GM23338 (cell line): ENCODE results near the gene ZGLP1. TPM values are rescaled to one million over a fixed set of nuclear protein-coding genes. Genes with fewer than 3 reads are reported as not detected.

Experiments
- ATAC-seq: fragments of 200-7000 bp; cut with Tn5 transposase; 3 replicates; pipeline ENCODE4 v1.9.1; 2020
- DNase-seq: peaks from one replicate; pipeline ENCODE4 v3.0.0-alpha.2; 2015; ENCODE audit warnings: low spot score
- H2AFZ ChIP-seq: fragments of 200-600 bp; sonication (generic); 2 replicates; pipeline ENCODE4 v1.8.0; 2016; ENCODE audit warnings: antibody characterized with exemption, mild to moderate bottlenecking, moderate library complexity
- H3F3A ChIP-seq: fragments of 200-600 bp; sonication (generic); replicated peaks from 2 replicates; pipeline ENCODE4 v1.8.0; 2017; ENCODE audit warnings: antibody characterized with exemption, mixed run types, low read depth
- H3K27ac ChIP-seq: fragments of 200-600 bp; sonication (generic); 2 replicates; pipeline ENCODE4 v1.6.1; 2016; ENCODE audit warnings: low read depth
- H3K27me3 ChIP-seq: fragments of 200-600 bp; sonication (generic); 2 replicates; pipeline ENCODE4 v1.8.0; 2016; ENCODE audit warnings: mild to moderate bottlenecking, mixed run types, moderate library complexity; ENCODE audit not compliant: insufficient read depth
- H3K36me3 ChIP-seq: fragments of 200-600 bp; sonication (generic); 2 replicates; pipeline ENCODE4 v1.8.0; 2016; ENCODE audit warnings: mild to moderate bottlenecking; ENCODE audit not compliant: insufficient read depth
- H3K4me1 ChIP-seq: fragments of 200-600 bp; sonication (generic); 2 replicates; pipeline ENCODE4 v1.8.0; 2016; ENCODE audit warnings: mild to moderate bottlenecking, moderate library complexity; ENCODE audit not compliant: insufficient read depth
- H3K4me2 ChIP-seq: fragments of 200-600 bp; sonication (generic); 2 replicates; pipeline ENCODE4 v1.7.1; 2017; ENCODE audit warnings: mixed run types
- H3K4me3 ChIP-seq: fragments of 200-600 bp; sonication (generic); 2 replicates; pipeline ENCODE4 v1.6.1; 2016; ENCODE audit warnings: mixed run types
- H3K79me2 ChIP-seq: fragments of 200-600 bp; sonication (generic); replicated peaks from 2 replicates; pipeline ENCODE4 v1.8.0; 2017; ENCODE audit warnings: mild to moderate bottlenecking; ENCODE audit not compliant: insufficient read depth
- H3K9me2 ChIP-seq: fragments of 200-600 bp; sonication (generic); 2 replicates; pipeline ENCODE4 v1.8.0; 2017; ENCODE audit not compliant: insufficient read depth
- H4K20me1 ChIP-seq: fragments of 200-600 bp; sonication (generic); replicated peaks from 2 replicates; pipeline ENCODE4 v1.8.0; 2017; ENCODE audit warnings: mild to moderate bottlenecking; ENCODE audit not compliant: insufficient read depth
- H3K27ac Mint-ChIP-seq: 2 replicates; pipeline ENCODE4 v1.8.0; 2020; ENCODE audit warnings: inconsistent platforms, mild to moderate bottlenecking, moderate library complexity, mixed read lengths
- H3K27me3 Mint-ChIP-seq: 3 replicates; pipeline ENCODE4 v1.8.0; 2022; ENCODE audit warnings: low read depth, mild to moderate bottlenecking, moderate library complexity, mixed read lengths, inconsistent platforms; ENCODE audit not compliant: insufficient read depth, poor library complexity
- H3K36me3 Mint-ChIP-seq: 3 replicates; pipeline ENCODE4 v1.8.0; 2021; ENCODE audit warnings: low read depth, mild to moderate bottlenecking, inconsistent platforms, moderate library complexity, mixed read lengths
- H3K4me1 Mint-ChIP-seq: 3 replicates; pipeline ENCODE4 v1.8.0; 2020; ENCODE audit warnings: mild to moderate bottlenecking, inconsistent platforms, mixed read lengths
- H3K4me3 Mint-ChIP-seq: 3 replicates; pipeline ENCODE4 v1.8.0; 2021; ENCODE audit warnings: moderate library complexity, mild to moderate bottlenecking, inconsistent platforms, mixed read lengths
- H3K9me3 Mint-ChIP-seq: 3 replicates; pipeline ENCODE4 v1.8.0; 2020; ENCODE audit warnings: moderate library complexity, mild to moderate bottlenecking, inconsistent platforms, mixed read lengths
- CREB1 ChIP-seq: fragments of 250-450 bp; sonication (Bioruptor Pico); IDR thresholded peaks from 2 replicates; pipeline ENCODE4 v1.5.0; 2020; ENCODE audit warnings: low read depth, mild to moderate bottlenecking, moderate library complexity
- EZH2phosphoT487 ChIP-seq: fragments of 200-600 bp; sonication (generic); IDR thresholded peaks from one replicate; pipeline ENCODE4 v1.8.1; 2018; ENCODE audit warnings: antibody characterized with exemption; ENCODE audit not compliant: unreplicated experiment
- JUNB ChIP-seq: IDR thresholded peaks from one replicate; pipeline ENCODE4 v1.6.1; 2016; ENCODE audit warnings: antibody characterized with exemption; ENCODE audit not compliant: unreplicated experiment
- NANOG ChIP-seq: IDR thresholded peaks from 2 replicates; pipeline ENCODE4 v1.6.1; 2016; ENCODE audit warnings: antibody characterized with exemption, borderline replicate concordance
- POLR2AphosphoS5 ChIP-seq: IDR thresholded peaks from 2 replicates; pipeline ENCODE4 v1.6.1; 2016; ENCODE audit warnings: antibody characterized with exemption, low read depth
- ZNF114 ChIP-seq: fragments of 250-450 bp; sonication (Bioruptor Pico); IDR thresholded peaks from 2 replicates; pipeline ENCODE4 v1.5.0; 2020; ENCODE audit warnings: mild to moderate bottlenecking, moderate library complexity
- ZNF331 ChIP-seq: fragments of 250-450 bp; sonication (Bioruptor Pico); IDR thresholded peaks from 2 replicates; pipeline ENCODE4 v1.5.0; 2020; ENCODE audit warnings: low read depth, mild to moderate bottlenecking, moderate library complexity
- polyA plus RNA-seq: library from polyadenylated mRNA; unstranded; fragments of >200 nt; fragmentation: Nextera tagmentation; extraction: Ambion mirVana; gene quantifications from 2 replicates; pipeline ENCODE4 v1.2.1, GENCODE V29; 2016
- total RNA-seq: library from RNA; depleted of rRNA; stranded (reverse); fragments of >200 nt; shearing (Covaris generic); gene quantifications from 2 replicates; pipeline ENCODE4 v1.2.3, GENCODE V29; 2014
- TF ChIP-seq, protein P1 (sequence below), 2 experiments: fragments of 200-600 bp in 1 of 2; sonication (generic) in 1 of 2; conservative IDR thresholded peaks; 2 replicates each; pipeline versions ENCODE4 v1.5.1 to v1.6.1; 2016 to 2017; ENCODE audit warnings: antibody characterized with exemption in 2 of 2, low read depth in 2 of 2, mild to moderate bottlenecking in 2 of 2, moderate library complexity in 1 of 2
- TF ChIP-seq, protein P2 (sequence below): fragments of 250-450 bp; sonication (Bioruptor Pico); IDR thresholded peaks from 2 replicates; pipeline ENCODE4 v1.5.0; 2020; ENCODE audit warnings: mild to moderate bottlenecking, moderate library complexity

ZGLP1 gene
- total and polyA plus RNA-seq, 2 experiments from 2014 or later: 1.5 to 5.3 TPM

- no peak for TF ChIP-seq NANOG
- no peak for TF ChIP-seq CREB1 (CRISPR knock-in tag)
- TF ChIP-seq ZNF331 (CRISPR knock-in tag): no peak
- no peak for TF ChIP-seq EZH2phosphoT487
- TF ChIP-seq JUNB: no peak
- TF ChIP-seq POLR2AphosphoS5: no peak
- TF ChIP-seq, protein P1, sequence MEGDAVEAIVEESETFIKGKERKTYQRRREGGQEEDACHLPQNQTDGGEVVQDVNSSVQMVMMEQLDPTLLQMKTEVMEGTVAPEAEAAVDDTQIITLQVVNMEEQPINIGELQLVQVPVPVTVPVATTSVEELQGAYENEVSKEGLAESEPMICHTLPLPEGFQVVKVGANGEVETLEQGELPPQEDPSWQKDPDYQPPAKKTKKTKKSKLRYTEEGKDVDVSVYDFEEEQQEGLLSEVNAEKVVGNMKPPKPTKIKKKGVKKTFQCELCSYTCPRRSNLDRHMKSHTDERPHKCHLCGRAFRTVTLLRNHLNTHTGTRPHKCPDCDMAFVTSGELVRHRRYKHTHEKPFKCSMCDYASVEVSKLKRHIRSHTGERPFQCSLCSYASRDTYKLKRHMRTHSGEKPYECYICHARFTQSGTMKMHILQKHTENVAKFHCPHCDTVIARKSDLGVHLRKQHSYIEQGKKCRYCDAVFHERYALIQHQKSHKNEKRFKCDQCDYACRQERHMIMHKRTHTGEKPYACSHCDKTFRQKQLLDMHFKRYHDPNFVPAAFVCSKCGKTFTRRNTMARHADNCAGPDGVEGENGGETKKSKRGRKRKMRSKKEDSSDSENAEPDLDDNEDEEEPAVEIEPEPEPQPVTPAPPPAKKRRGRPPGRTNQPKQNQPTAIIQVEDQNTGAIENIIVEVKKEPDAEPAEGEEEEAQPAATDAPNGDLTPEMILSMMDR (conservative IDR thresholded peaks at IDR 0.05; ENCODE audit: low read depth in 2 of 2): no peak
- TF ChIP-seq, protein P2, sequence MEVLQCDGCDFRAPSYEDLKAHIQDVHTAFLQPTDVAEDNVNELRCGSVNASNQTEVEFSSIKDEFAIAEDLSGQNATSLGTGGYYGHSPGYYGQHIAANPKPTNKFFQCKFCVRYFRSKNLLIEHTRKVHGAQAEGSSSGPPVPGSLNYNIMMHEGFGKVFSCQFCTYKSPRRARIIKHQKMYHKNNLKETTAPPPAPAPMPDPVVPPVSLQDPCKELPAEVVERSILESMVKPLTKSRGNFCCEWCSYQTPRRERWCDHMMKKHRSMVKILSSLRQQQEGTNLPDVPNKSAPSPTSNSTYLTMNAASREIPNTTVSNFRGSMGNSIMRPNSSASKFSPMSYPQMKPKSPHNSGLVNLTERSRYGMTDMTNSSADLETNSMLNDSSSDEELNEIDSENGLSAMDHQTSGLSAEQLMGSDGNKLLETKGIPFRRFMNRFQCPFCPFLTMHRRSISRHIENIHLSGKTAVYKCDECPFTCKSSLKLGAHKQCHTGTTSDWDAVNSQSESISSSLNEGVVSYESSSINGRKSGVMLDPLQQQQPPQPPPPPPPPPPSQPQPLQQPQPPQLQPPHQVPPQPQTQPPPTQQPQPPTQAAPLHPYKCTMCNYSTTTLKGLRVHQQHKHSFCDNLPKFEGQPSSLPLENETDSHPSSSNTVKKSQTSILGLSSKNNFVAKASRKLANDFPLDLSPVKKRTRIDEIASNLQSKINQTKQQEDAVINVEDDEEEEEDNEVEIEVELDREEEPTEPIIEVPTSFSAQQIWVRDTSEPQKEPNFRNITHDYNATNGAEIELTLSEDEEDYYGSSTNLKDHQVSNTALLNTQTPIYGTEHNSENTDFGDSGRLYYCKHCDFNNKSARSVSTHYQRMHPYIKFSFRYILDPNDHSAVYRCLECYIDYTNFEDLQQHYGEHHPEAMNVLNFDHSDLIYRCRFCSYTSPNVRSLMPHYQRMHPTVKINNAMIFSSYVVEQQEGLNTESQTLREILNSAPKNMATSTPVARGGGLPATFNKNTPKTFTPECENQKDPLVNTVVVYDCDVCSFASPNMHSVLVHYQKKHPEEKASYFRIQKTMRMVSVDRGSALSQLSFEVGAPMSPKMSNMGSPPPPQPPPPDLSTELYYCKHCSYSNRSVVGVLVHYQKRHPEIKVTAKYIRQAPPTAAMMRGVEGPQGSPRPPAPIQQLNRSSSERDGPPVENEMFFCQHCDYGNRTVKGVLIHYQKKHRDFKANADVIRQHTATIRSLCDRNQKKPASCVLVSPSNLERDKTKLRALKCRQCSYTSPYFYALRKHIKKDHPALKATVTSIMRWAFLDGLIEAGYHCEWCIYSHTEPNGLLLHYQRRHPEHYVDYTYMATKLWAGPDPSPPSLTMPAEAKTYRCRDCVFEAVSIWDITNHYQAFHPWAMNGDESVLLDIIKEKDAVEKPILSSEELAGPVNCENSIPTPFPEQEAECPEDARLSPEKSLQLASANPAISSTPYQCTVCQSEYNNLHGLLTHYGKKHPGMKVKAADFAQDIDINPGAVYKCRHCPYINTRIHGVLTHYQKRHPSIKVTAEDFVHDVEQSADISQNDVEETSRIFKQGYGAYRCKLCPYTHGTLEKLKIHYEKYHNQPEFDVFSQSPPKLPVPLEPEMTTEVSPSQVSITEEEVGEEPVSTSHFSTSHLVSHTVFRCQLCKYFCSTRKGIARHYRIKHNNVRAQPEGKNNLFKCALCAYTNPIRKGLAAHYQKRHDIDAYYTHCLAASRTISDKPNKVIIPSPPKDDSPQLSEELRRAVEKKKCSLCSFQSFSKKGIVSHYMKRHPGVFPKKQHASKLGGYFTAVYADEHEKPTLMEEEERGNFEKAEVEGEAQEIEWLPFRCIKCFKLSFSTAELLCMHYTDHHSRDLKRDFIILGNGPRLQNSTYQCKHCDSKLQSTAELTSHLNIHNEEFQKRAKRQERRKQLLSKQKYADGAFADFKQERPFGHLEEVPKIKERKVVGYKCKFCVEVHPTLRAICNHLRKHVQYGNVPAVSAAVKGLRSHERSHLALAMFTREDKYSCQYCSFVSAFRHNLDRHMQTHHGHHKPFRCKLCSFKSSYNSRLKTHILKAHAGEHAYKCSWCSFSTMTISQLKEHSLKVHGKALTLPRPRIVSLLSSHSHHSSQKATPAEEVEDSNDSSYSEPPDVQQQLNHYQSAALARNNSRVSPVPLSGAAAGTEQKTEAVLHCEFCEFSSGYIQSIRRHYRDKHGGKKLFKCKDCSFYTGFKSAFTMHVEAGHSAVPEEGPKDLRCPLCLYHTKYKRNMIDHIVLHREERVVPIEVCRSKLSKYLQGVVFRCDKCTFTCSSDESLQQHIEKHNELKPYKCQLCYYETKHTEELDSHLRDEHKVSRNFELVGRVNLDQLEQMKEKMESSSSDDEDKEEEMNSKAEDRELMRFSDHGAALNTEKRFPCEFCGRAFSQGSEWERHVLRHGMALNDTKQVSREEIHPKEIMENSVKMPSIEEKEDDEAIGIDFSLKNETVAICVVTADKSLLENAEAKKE (CRISPR knock-in tag): no peak
- no peak for TF ChIP-seq ZNF114 (CRISPR knock-in tag)
- no peak overlapping the region for H3K27ac Mint-ChIP-seq
- DNase-seq: no peak
- H3K4me2 ChIP-seq: no peak overlapping the region
- no peak overlapping the region for H3K4me3 ChIP-seq
- H3K79me2 ChIP-seq: no peaks in the 10 kb centered on the region
- H3K27me3 Mint-ChIP-seq: peaks cover 5% of the 10 kb centered on the region
- peaks cover under 1% of the 10 kb centered on the region; the same call in 1 of the 2 replicates for H3K27me3 ChIP-seq
- H3K4me3 Mint-ChIP-seq: no peak overlapping the region
- ATAC-seq: no peak
- no peaks in the 10 kb centered on the region for H3K9me2 ChIP-seq
- peaks cover 4% of the 10 kb centered on the region; the same call in 1 of the 3 replicates for H3K36me3 Mint-ChIP-seq
- H3F3A ChIP-seq: no peaks in the 10 kb centered on the region
- H3K4me1 Mint-ChIP-seq: 0 out of 3 replicates have a peak, but pooled peaks cover under 1% of the 10 kb centered on the region
- H4K20me1 ChIP-seq: peaks cover 6% of the 10 kb centered on the region; the same call in 1 of the 2 replicates
- H3K27ac ChIP-seq: no peak overlapping the region
- no peaks in the 10 kb centered on the region for H3K36me3 ChIP-seq
- H3K4me1 ChIP-seq: no peaks in the 10 kb centered on the region
- no peaks in the 10 kb centered on the region for H3K9me3 Mint-ChIP-seq
- H2AFZ ChIP-seq: no peak overlapping the region
Observed at GRCh38 chr19:10277795-10278589, 31.6 kb downstream of the ZGLP1 start.
